Ishikawa (cell line): ENCODE measurements around the gene PIAS4.

Experiments used
- CEBPB ChIP-seq: IDR thresholded peaks from 2 replicates; pipeline ENCODE4 v1.6.1; 2012
- CREB1 ChIP-seq: IDR thresholded peaks from 2 replicates; pipeline ENCODE4 v1.6.1; 2012; ENCODE audit warnings: low read depth
- EGR1 ChIP-seq: IDR thresholded peaks from 2 replicates; pipeline ENCODE4 v1.6.1; 2012
- EP300 ChIP-seq: IDR thresholded peaks from 2 replicates; pipeline ENCODE4 v1.6.1; 2012; ENCODE audit warnings: borderline replicate concordance
- FOXM1 ChIP-seq: IDR thresholded peaks from 2 replicates; pipeline ENCODE4 v1.6.1; 2012; ENCODE audit warnings: low read depth, borderline replicate concordance
- MAX ChIP-seq: IDR thresholded peaks from 2 replicates; pipeline ENCODE4 v1.6.1; 2012
- NFIC ChIP-seq: IDR thresholded peaks from 2 replicates; pipeline ENCODE4 v1.6.1; 2012
- RAD21 ChIP-seq: IDR thresholded peaks from 2 replicates; pipeline ENCODE4 v1.6.1; 2012; ENCODE audit warnings: low read depth
- REST ChIP-seq: IDR thresholded peaks from 2 replicates; pipeline ENCODE4 v1.6.1; 2012; ENCODE audit warnings: low read depth, mild to moderate bottlenecking
- TAF1 ChIP-seq: IDR thresholded peaks from 2 replicates; pipeline ENCODE4 v1.6.1; 2012; ENCODE audit warnings: low read depth, mild to moderate bottlenecking
- TCF12 ChIP-seq: IDR thresholded peaks from 2 replicates; pipeline ENCODE4 v1.6.1; 2012; ENCODE audit warnings: low read depth
- TEAD4 ChIP-seq: IDR thresholded peaks from 2 replicates; pipeline ENCODE4 v1.6.1; 2012
- USF1 ChIP-seq: IDR thresholded peaks from 2 replicates; pipeline ENCODE4 v1.6.1; 2012
- YY1 ChIP-seq: IDR thresholded peaks from 2 replicates; pipeline ENCODE4 v1.6.1; 2012; ENCODE audit warnings: low read depth
- ZBTB7A ChIP-seq: IDR thresholded peaks from 2 replicates; pipeline ENCODE4 v1.6.1; 2012; ENCODE audit warnings: low read depth

PIAS4 gene

GRCh38 chr19:3981736-3982681, 25.5 kb upstream of the PIAS4 start:
- TF ChIP-seq RAD21 (no peak), CREB1 (no peak), FOXM1 (no peak), EGR1 (no peak), CEBPB (no peak), EP300 (no peak), USF1 (no peak), YY1 (no peak), ZBTB7A (no peak), TCF12 (no peak), NFIC (no peak)

GRCh38 chr19:3982701-3983541, 24.6 kb upstream of the PIAS4 start:
- no peak for TF ChIP-seq TEAD4
- no peak for TF ChIP-seq EGR1
- no peak for TF ChIP-seq REST
- no peak for TF ChIP-seq EP300
- TF ChIP-seq YY1, result no peak
- no peak for TF ChIP-seq MAX
- TF ChIP-seq CREB1, result no peak
- no peak for TF ChIP-seq FOXM1
- TF ChIP-seq NFIC, result no peak
- TF ChIP-seq TCF12, result no peak
- TF ChIP-seq CEBPB, result no peak
- TF ChIP-seq USF1, result no peak
- TF ChIP-seq TAF1, result no peak
- no peak for TF ChIP-seq RAD21
- no peak for TF ChIP-seq ZBTB7A

- TF ChIP-seq CEBPB, result no peak
- no peak for TF ChIP-seq CREB1
- no peak for TF ChIP-seq MAX
- TF ChIP-seq REST, result no peak
- no peak for TF ChIP-seq TCF12
- no peak for TF ChIP-seq TAF1
- no peak for TF ChIP-seq FOXM1
- TF ChIP-seq EGR1, result no peak
- no peak for TF ChIP-seq USF1
- no peak for TF ChIP-seq NFIC
- no peak for TF ChIP-seq YY1
- no peak for TF ChIP-seq RAD21
- no peak for TF ChIP-seq EP300
- TF ChIP-seq TEAD4, result no peak
- TF ChIP-seq ZBTB7A, result no peak
Measured at GRCh38 chr19:3983542-3983914, 24.0 kb upstream of the PIAS4 start.

GRCh38 chr19:3983936-3984583, 23.5 kb upstream of the PIAS4 start:
- TF ChIP-seq RAD21 (no peak), MAX (peak; percentile 90), NFIC (no peak), CREB1 (no peak), YY1 (peak; percentile 62), USF1 (peak; percentile 46; the same call in 1 of the 2 replicates), CEBPB (no peak), TCF12 (no peak), REST (no peak)
